Neuronal stem cell (in vitro differentiated cells): Measurements from ENCODE around the gene IER2.

Experiments used
- DNase-seq: peaks from one replicate; pipeline ENCODE4 v3.0.0-alpha.2; 2013; ENCODE audit warnings: low spot score
- H2AFZ ChIP-seq: one replicate; pipeline ENCODE4 v1.6.1; 2013; ENCODE audit warnings: mild to moderate bottlenecking, low read length, inconsistent platforms
- H2AK5ac ChIP-seq: 2 replicates; pipeline ENCODE4 v1.6.1; 2013; ENCODE audit warnings: low read depth, mild to moderate bottlenecking, inconsistent platforms, low read length, moderate library complexity, mixed read lengths
- H2BK120ac ChIP-seq: 2 replicates; pipeline ENCODE4 v1.6.1; 2013; ENCODE audit warnings: low read depth, mild to moderate bottlenecking, inconsistent platforms, low read length, moderate library complexity, mixed read lengths
- H2BK12ac ChIP-seq: one replicate; pipeline ENCODE4 v1.6.1; 2013; ENCODE audit warnings: low read length, inconsistent platforms
- H2BK15ac ChIP-seq: 2 replicates; pipeline ENCODE4 v1.6.1; 2013; ENCODE audit warnings: mild to moderate bottlenecking, low read length, inconsistent platforms, mixed read lengths
- H2BK5ac ChIP-seq: one replicate; pipeline ENCODE4 v1.6.1; 2013; ENCODE audit warnings: inconsistent platforms, mild to moderate bottlenecking, low read length, moderate library complexity
- H3K14ac ChIP-seq: one replicate; pipeline ENCODE4 v1.6.1; 2013; ENCODE audit warnings: low read length, inconsistent platforms
- H3K18ac ChIP-seq: 2 replicates; pipeline ENCODE4 v1.6.1; 2013; ENCODE audit warnings: low read length, inconsistent platforms
- H3K23ac ChIP-seq: 2 replicates; pipeline ENCODE4 v1.6.1; 2013; ENCODE audit warnings: low read depth, mild to moderate bottlenecking, mixed read lengths, low read length, inconsistent platforms; ENCODE audit not compliant: poor library complexity
- H3K27ac ChIP-seq: replicated peaks from 3 replicates; pipeline ENCODE4 v1.5.1; 2013; ENCODE audit warnings: low read length, inconsistent platforms
- H3K27me3 ChIP-seq, 3 experiments: 2 replicates each; pipeline ENCODE4 v1.6.1; 2013; ENCODE audit warnings: low read length in 3 of 3, mild to moderate bottlenecking in 2 of 3, inconsistent platforms in 1 of 3, low read depth in 1 of 3, mixed read lengths in 1 of 3, moderate library complexity in 1 of 3; ENCODE audit not compliant: control insufficient read depth in 3 of 3, insufficient read depth in 3 of 3
- H3K36me3 ChIP-seq, 2 donors: replicated peaks in 1 of 2; 2 replicates each; pipeline ENCODE4 v1.6.1; 2013; ENCODE audit warnings: low read length in 2 of 2; ENCODE audit not compliant: control insufficient read depth in 2 of 2, insufficient read depth in 2 of 2
- H3K4ac ChIP-seq: 2 replicates; pipeline ENCODE4 v1.6.1; 2013; ENCODE audit warnings: inconsistent platforms, mild to moderate bottlenecking, low read length, moderate library complexity
- H3K4me1 ChIP-seq, 2 donors: 1 replicate in 1 of 2; 2 replicates in 1 of 2; pipeline ENCODE4 v1.6.1; 2013; ENCODE audit warnings: low read length in 2 of 2, low read depth in 1 of 2; ENCODE audit not compliant: control insufficient read depth in 2 of 2, insufficient read depth in 1 of 2
- H3K4me2 ChIP-seq: one replicate; pipeline ENCODE4 v1.6.1; 2013; ENCODE audit warnings: mild to moderate bottlenecking, low read length, inconsistent platforms; ENCODE audit not compliant: insufficient read depth, poor library complexity, severe bottlenecking
- H3K4me3 ChIP-seq, 2 donors: 2 replicates each; pipeline ENCODE4 v1.5.1; 2013; ENCODE audit warnings: low read length in 2 of 2, mild to moderate bottlenecking in 2 of 2, inconsistent platforms in 1 of 2, moderate library complexity in 1 of 2
- H3K79me1 ChIP-seq: one replicate; pipeline ENCODE4 v1.6.1; 2013; ENCODE audit warnings: low read depth, mild to moderate bottlenecking, inconsistent platforms, low read length, moderate library complexity
- H3K9ac ChIP-seq: one replicate; pipeline ENCODE4 v1.6.1; 2013; ENCODE audit warnings: mild to moderate bottlenecking, low read depth, low read length, inconsistent platforms; ENCODE audit not compliant: poor library complexity
- H3K9me3 ChIP-seq, 2 donors: replicated peaks in 1 of 2; 2 replicates each; pipeline versions ENCODE3 to v1.6.1; 2013; ENCODE audit warnings: low read length in 2 of 2, mild to moderate bottlenecking in 2 of 2, inconsistent platforms in 1 of 2, low read depth in 1 of 2, mixed read lengths in 1 of 2, moderate library complexity in 1 of 2; ENCODE audit not compliant: control insufficient read depth in 2 of 2, insufficient read depth in 1 of 2
- H4K8ac ChIP-seq: one replicate; pipeline ENCODE4 v1.6.1; 2013; ENCODE audit warnings: low read depth, mild to moderate bottlenecking, inconsistent platforms, low read length, moderate library complexity
- H4K91ac ChIP-seq: one replicate; pipeline ENCODE4 v1.6.1; 2013; ENCODE audit warnings: low read length, low read depth, mild to moderate bottlenecking, inconsistent platforms; ENCODE audit not compliant: poor library complexity
- WGBS, 2 donors: extraction: QIAGEN DNeasy Blood & Tissue Kit; methylation state at CpG; one replicate each; pipeline ENCODE4 v1.1.7; 2013; ENCODE audit warnings: missing lambda C conversion rate in 2 of 2, mixed read lengths in 1 of 2; ENCODE audit not compliant: insufficient read length in 2 of 2, insufficient replicate concordance in 1 of 2; ENCODE audit errors: extremely low coverage in 2 of 2; 5-methylcytosine and 5-hydroxymethylcytosine counted together

The IER2 gene

GRCh38 chr19:13149628-13150186 is 504 bp upstream of the IER2 start:
- Histone ChIP-seq H2BK15ac (no peak overlapping the region), H3K27ac (no peak overlapping the region)

GRCh38 chr19:13150931-13151604 is 857 bp downstream of the IER2 start:
- peaks cover 13% of the 10 kb centered on the region for H3K79me1 ChIP-seq

More at GRCh38 chr19:13149628-13150186, 504 bp upstream of the IER2 start:
- Histone ChIP-seq H2AFZ (peak overlapping the region; percentile 94), H3K18ac (peak overlapping the region; percentile 96), H3K23ac (peak overlapping the region; percentile 92), H4K8ac (no peak overlapping the region), H3K27me3 (no peaks in the 10 kb centered on the region), H2BK120ac (no peak overlapping the region), H3K4ac (no peak overlapping the region), H3K4me3 (peak overlapping the region; percentile 69 to 94), H3K79me1 (peaks cover 13% of the 10 kb centered on the region), H3K4me2 (peak overlapping the region; percentile 84), H2BK12ac (no peak overlapping the region), H3K9me3 (no peaks in the 10 kb centered on the region), H2AK5ac (peak overlapping the region; percentile 11), H4K91ac (no peak overlapping the region), H3K9ac (peak overlapping the region; percentile 87), H3K36me3 (peaks cover under 1 to 18% of the 10 kb centered on the region in 2 donors), H2BK5ac (peak overlapping the region; percentile 15), H3K14ac (peak overlapping the region; percentile 75), H3K4me1 (peaks cover 2 to 3% of the 10 kb centered on the region in 2 donors)
- DNase-seq: peak; percentile 27
- no CpG with 5 or more reads among the region's 46 CpGs for WGBS, 2 donors

GRCh38 chr19:13151605-13152355 is 1.6 kb downstream of the IER2 start:
- Histone ChIP-seq H2BK120ac (no peak overlapping the region), H2BK5ac (peak overlapping the region; percentile 98), H3K23ac (peak overlapping the region; percentile 87), H4K91ac (no peak overlapping the region), H3K4me2 (peak overlapping the region; percentile 84), H2BK12ac (peak overlapping the region; percentile 43), H3K79me1 (peaks cover 13% of the 10 kb centered on the region), H3K9ac (peak overlapping the region; percentile 97), H3K4me1 (peaks cover 9 to 11% of the 10 kb centered on the region in 2 donors), H3K4ac (no peak overlapping the region), H3K4me3 (peak overlapping the region; percentile 94), H3K27ac (peak overlapping the region; percentile 98), H3K36me3 (peaks cover 0 to 13% of the 10 kb centered on the region in 2 donors), H2AK5ac (peak overlapping the region; percentile 7), H2BK15ac (peak overlapping the region; percentile 60), H3K27me3 (no peaks in the 10 kb centered on the region), H4K8ac (no peak overlapping the region), H3K9me3 (no peaks in the 10 kb centered on the region), H3K14ac (no peak overlapping the region), H2AFZ (peak overlapping the region; percentile 85), H3K18ac (peak overlapping the region; percentile 96)
- no CpG with 5 or more reads among the region's 71 CpGs for WGBS, 2 donors
- DNase-seq: peak; percentile 97

More at GRCh38 chr19:13150931-13151604, 857 bp downstream of the IER2 start:
- peaks cover 5 to 9% of the 10 kb centered on the region in 2 donors for H3K4me1 ChIP-seq
- peak overlapping the region; percentile 84 for H3K4me2 ChIP-seq
- peak overlapping the region; percentile 97 for H3K9ac ChIP-seq
- H2BK12ac ChIP-seq: no peak overlapping the region
- peaks cover 0 to 13% of the 10 kb centered on the region in 2 donors for H3K36me3 ChIP-seq
- peak overlapping the region; percentile 72 for H3K14ac ChIP-seq
- no peaks in the 10 kb centered on the region for H3K9me3 ChIP-seq
- no CpG with 5 or more reads among the region's 34 CpGs for WGBS, 2 donors
- no peak overlapping the region for H4K91ac ChIP-seq
- H2BK5ac ChIP-seq: peak overlapping the region; percentile 95
- peak overlapping the region; percentile 96 for H3K18ac ChIP-seq
- peak overlapping the region; percentile 94 for H2AFZ ChIP-seq
- no peak overlapping the region for H4K8ac ChIP-seq
- H2BK120ac ChIP-seq: peak overlapping the region; percentile 38
- peak overlapping the region; percentile 60 for H3K23ac ChIP-seq
- DNase-seq: peak; percentile 42
- H3K4ac ChIP-seq: peak overlapping the region; percentile 53
- H3K27ac ChIP-seq: peak overlapping the region; percentile 81
- peak overlapping the region; percentile 99 for H2AK5ac ChIP-seq
- H3K27me3 ChIP-seq: no peaks in the 10 kb centered on the region
- H2BK15ac ChIP-seq: peak overlapping the region; percentile 83
- peak overlapping the region; percentile 69 to 94 for H3K4me3 ChIP-seq
